CD4-positive, alpha-beta memory T cell (primary cell): Measurements from ENCODE around the gene MRPS18A. TPM values are rescaled to one million over a fixed set of nuclear protein-coding genes. Genes with fewer than 3 reads are reported as not detected.

ENCODE experiments used
- CTCF ChIA-PET: fragments of 350-600 bp; sonication (Branson Sonifier 250); formaldehyde crosslinking; loops from one replicate; lab custom pipeline; 2021; ENCODE audit warnings: inconsistent platforms; ENCODE audit not compliant: partially characterized antibody; lab: Charles Lee
- POLR2A ChIA-PET: fragments of 350-600 bp; sonication (Branson Sonifier 250); formaldehyde crosslinking; loops from one replicate; lab custom pipeline; 2021; ENCODE audit not compliant: partially characterized antibody; lab: Charles Lee
- DNase-seq, 5 donors: peaks; one replicate each; pipeline versions ENCODE4 v3.0.0 to v3.0.0-alpha.2; 2020 to 2022; ENCODE audit warnings: mixed read lengths in 1 of 5
- H3K27ac ChIP-seq: one replicate; pipeline ENCODE4 v1.7.0; 2013; ENCODE audit warnings: low read depth, low read length
- H3K27me3 ChIP-seq: 2 replicates; pipeline ENCODE4 v1.7.0; 2013; ENCODE audit warnings: mild to moderate bottlenecking, low read length, moderate library complexity; ENCODE audit not compliant: insufficient read depth
- H3K36me3 ChIP-seq: 2 replicates; pipeline ENCODE4 v1.7.0; 2013; ENCODE audit warnings: mild to moderate bottlenecking, low read length, moderate library complexity; ENCODE audit not compliant: insufficient read depth
- H3K4me1 ChIP-seq: 2 replicates; pipeline ENCODE4 v1.7.0; 2013; ENCODE audit warnings: mild to moderate bottlenecking, low read length, moderate library complexity; ENCODE audit not compliant: insufficient read depth
- H3K4me3 ChIP-seq, 2 donors: one replicate each; pipeline ENCODE4 v1.7.0; 2013; ENCODE audit warnings: low read length in 2 of 2, mild to moderate bottlenecking in 1 of 2
- H3K9me3 ChIP-seq, 2 donors: one replicate each; pipeline ENCODE4 v1.7.0; 2013; ENCODE audit warnings: low read length in 2 of 2, control low read depth in 1 of 2; ENCODE audit not compliant: control insufficient read depth in 1 of 2
- H3K27ac Mint-ChIP-seq, 7 donors: one replicate each; pipeline ENCODE4 v1.8.0; 2020 to 2021; ENCODE audit warnings: mixed read lengths in 7 of 7, mild to moderate bottlenecking in 6 of 7, inconsistent platforms in 3 of 7, moderate library complexity in 3 of 7
- H3K27me3 Mint-ChIP-seq, 2 donors: one replicate each; pipeline ENCODE4 v1.8.0; 2020 to 2021; ENCODE audit warnings: mixed read lengths in 2 of 2
- H3K36me3 Mint-ChIP-seq, 2 donors: one replicate each; pipeline ENCODE4 v1.8.0; 2020 to 2021; ENCODE audit warnings: mixed read lengths in 2 of 2, inconsistent platforms in 1 of 2, mild to moderate bottlenecking in 1 of 2
- H3K4me1 Mint-ChIP-seq, 4 donors: one replicate each; pipeline ENCODE4 v1.8.0; 2020 to 2021; ENCODE audit warnings: mixed read lengths in 4 of 4, mild to moderate bottlenecking in 1 of 4
- H3K4me3 Mint-ChIP-seq, 8 donors: one replicate each; pipeline ENCODE4 v1.8.0; 2020 to 2021; ENCODE audit warnings: mixed read lengths in 8 of 8, mild to moderate bottlenecking in 7 of 8, moderate library complexity in 6 of 8, inconsistent platforms in 3 of 8
- H3K9me3 Mint-ChIP-seq, 8 donors: one replicate each; pipeline ENCODE4 v1.8.0; 2020 to 2021; ENCODE audit warnings: mixed read lengths in 8 of 8, mild to moderate bottlenecking in 5 of 8, inconsistent platforms in 3 of 8, moderate library complexity in 1 of 8
- intact Hi-C: fragments of 100-400 bp; cut with micrococcal nuclease; formaldehyde crosslinking; loops from one replicate; pipeline ENCODE4 v1.15.1; 2023
- polyA plus RNA-seq, 2 donors: library from polyadenylated mRNA; unstranded; fragments of 300-500 nt; fragmentation: Illumina TruSeq; gene quantifications; one replicate each; pipeline ENCODE4 v1.2.3, GENCODE V29; 2021
- total RNA-seq, 2 experiments: library from RNA; stranded (reverse); gene quantifications; one replicate each; pipeline ENCODE4 v1.2.3, GENCODE V29; 2021

MRPS18A gene
- total and polyA plus RNA-seq, 4 experiments from 2014 or later: 31.3 to 86.1 (median 47.5) TPM

DNA sequence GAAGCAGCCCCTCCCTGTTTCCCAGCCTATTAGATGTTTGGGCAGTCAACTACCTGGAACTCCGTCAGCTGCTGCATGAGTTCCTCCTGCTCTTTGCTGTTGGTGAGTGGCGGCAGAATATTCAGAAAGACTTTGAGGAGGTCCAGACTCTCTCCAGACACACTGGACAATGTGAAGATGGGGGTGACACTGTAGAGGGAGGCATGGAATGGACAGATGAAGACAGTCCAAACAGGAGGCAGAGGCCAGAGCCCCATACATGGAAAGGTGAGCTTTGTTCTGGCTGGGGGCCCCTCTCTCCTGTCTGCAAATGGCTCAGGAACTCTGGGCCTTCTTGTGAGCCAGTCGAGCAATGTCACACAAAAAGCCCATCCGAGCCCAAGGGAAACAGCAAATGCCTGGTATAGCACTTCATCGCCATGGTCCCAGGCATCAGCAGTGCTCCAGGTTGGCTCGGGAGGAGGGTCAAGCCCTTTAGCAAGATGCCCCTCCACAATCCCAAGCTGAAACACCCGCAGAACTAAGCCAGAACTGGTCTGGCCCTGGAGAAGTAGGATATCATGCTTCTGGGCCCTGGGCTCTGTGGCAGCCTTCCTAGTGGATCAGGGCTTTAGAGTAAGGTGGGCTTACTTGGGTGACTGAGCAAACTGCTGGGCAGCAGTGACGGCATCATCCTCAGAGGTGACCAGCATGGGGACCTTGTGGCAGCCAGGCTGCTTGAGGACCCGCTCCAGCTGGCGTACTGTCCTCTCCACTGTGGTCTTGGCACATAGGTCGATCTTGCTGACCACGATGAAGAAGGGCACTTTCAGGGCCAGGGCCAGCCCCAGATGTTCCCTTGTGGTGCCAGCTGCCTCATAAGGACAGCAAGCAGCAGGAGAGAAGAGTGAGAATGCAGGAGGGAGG is 63.5 kb downstream of the MRPS18A start:
- peaks cover 65% of the 10 kb centered on the region for H3K36me3 ChIP-seq
- H3K27ac Mint-ChIP-seq: peak overlapping the region in 3 of 7 donors; percentile 48 to 78 (median 77)

GRCh38 chr6:43622541-43622940 is 65.0 kb downstream of the MRPS18A start:
- H3K27ac ChIP-seq: no peak overlapping the region
- peaks cover 14% of the 10 kb centered on the region for H3K4me1 ChIP-seq
- no peak for DNase-seq
- CTCF ChIA-PET: interaction anchor here (1.2 kb wide), 1 partner anchor 15 kb away, joined by 4 read pairs; no protein-coding TSS in a partner anchor
- peaks cover 11 to 19% (median 15%) of the 10 kb centered on the region in 4 donors for H3K4me1 Mint-ChIP-seq
- no peaks in the 10 kb centered on the region for H3K9me3 ChIP-seq
- no peaks in the 10 kb centered on the region for H3K27me3 Mint-ChIP-seq
- H3K36me3 ChIP-seq: peaks cover 65% of the 10 kb centered on the region
- H3K4me3 ChIP-seq: no peak overlapping the region
- peaks cover 28 to 61% of the 10 kb centered on the region in 2 donors for H3K36me3 Mint-ChIP-seq
- intact Hi-C loops: no loop called here
- no peaks in the 10 kb centered on the region for H3K27me3 ChIP-seq
- H3K9me3 Mint-ChIP-seq: no peaks in the 10 kb centered on the region
- POLR2A ChIA-PET: no interaction called here
- peak overlapping the region in 1 of 7 donors; percentile 50 for H3K27ac Mint-ChIP-seq
- no peak overlapping the region for H3K4me3 Mint-ChIP-seq

More for the DNA sequence above, 63.5 kb downstream of the MRPS18A start:
- intact Hi-C loops: no loop called here
- Mint-ChIP-seq H3K36me3 (peaks cover 28 to 67% of the 10 kb centered on the region in 2 donors), H3K9me3 (no peaks in the 10 kb centered on the region), H3K4me3 (no peak overlapping the region), H3K27me3 (no peaks in the 10 kb centered on the region), H3K4me1 (peaks cover 21 to 31% (median 25%) of the 10 kb centered on the region in 4 donors)
- H3K27me3 ChIP-seq: no peaks in the 10 kb centered on the region
- no peaks in the 10 kb centered on the region for H3K9me3 ChIP-seq
- CTCF ChIA-PET: no interaction called here
- POLR2A ChIA-PET: interaction anchor here (0.6 to 1.0 kb wide), 2 partner anchors 22 to 623 kb away, joined by 3 to 4 read pairs; partner anchors contain the start of gene HSP90AB1
- no peak overlapping the region for H3K4me3 ChIP-seq
- DNase-seq: no peak
- H3K4me1 ChIP-seq: peaks cover 25% of the 10 kb centered on the region
- H3K27ac ChIP-seq: no peak overlapping the region

DNA sequence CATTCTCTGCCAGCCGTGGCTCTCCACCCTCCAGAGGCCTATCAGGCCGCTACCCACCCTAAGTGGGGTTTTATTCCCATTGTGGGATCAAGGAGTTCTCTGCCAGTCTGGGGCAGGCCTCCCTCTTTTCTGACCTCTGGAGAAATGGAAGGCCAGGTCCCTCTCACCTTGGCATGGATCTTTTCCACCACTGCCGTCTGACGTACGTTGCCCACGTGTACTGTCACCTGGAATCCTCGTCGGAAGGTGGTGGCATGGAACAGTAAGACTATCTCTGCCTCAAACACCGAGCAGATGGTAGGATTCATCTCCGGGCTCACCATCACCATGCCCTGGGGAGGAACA is 65.8 kb downstream of the MRPS18A start:
- peaks cover 25 to 57% of the 10 kb centered on the region in 2 donors for H3K36me3 Mint-ChIP-seq
- ChIA-PET POLR2A (no interaction called here), CTCF (interaction anchor here (1.2 kb wide), 1 partner anchor 14 kb away, joined by 4 read pairs; no protein-coding TSS in a partner anchor)
- DNase-seq: no peak
- H3K27ac ChIP-seq: no peak overlapping the region
- H3K4me3 Mint-ChIP-seq: no peak overlapping the region
- H3K36me3 ChIP-seq: peaks cover 65% of the 10 kb centered on the region
- H3K27me3 Mint-ChIP-seq: no peaks in the 10 kb centered on the region
- H3K27me3 ChIP-seq: no peaks in the 10 kb centered on the region
- H3K27ac Mint-ChIP-seq: no peak overlapping the region
- intact Hi-C loops: no loop called here
- no peaks in the 10 kb centered on the region for H3K9me3 Mint-ChIP-seq
- no peak overlapping the region for H3K4me3 ChIP-seq
- H3K9me3 ChIP-seq: no peaks in the 10 kb centered on the region
- H3K4me1 Mint-ChIP-seq: peaks cover 5 to 11% (median 8%) of the 10 kb centered on the region in 4 donors
- H3K4me1 ChIP-seq: peaks cover 6% of the 10 kb centered on the region

Other genes starting within 250 kb of the MRPS18A start
- under 1 TPM; 0.33 to 0.49 TPM for gene DLK2, start 232.2 kb downstream of the MRPS18A start, total RNA-seq
- gene DLK2, start 232.2 kb downstream of the MRPS18A start, polyA plus RNA-seq: 1 to 10 TPM; 1.2 to 1.4 TPM
- gene TJAP1, start 210.2 kb downstream of the MRPS18A start, total RNA-seq: 10 to 100 TPM; 52.0 to 54.4 TPM
- 10 to 100 TPM in 1 of 2 donors, 1 to 10 TPM in 1; 7.3 to 12.1 TPM for gene TJAP1, start 210.2 kb downstream of the MRPS18A start, polyA plus RNA-seq
- under 1 TPM; 0.55 to 0.67 TPM for gene LRRC73, start 177.4 kb downstream of the MRPS18A start, total RNA-seq
- not detected for gene LRRC73, start 177.4 kb downstream of the MRPS18A start, polyA plus RNA-seq
- gene YIPF3, start 170.9 kb downstream of the MRPS18A start, total RNA-seq: 10 to 100 TPM; 74.8 to 82.9 TPM
- gene YIPF3, start 170.9 kb downstream of the MRPS18A start, polyA plus RNA-seq: 10 to 100 TPM; 82.2 to 94.7 TPM
- 10 to 100 TPM; 42.5 to 47.7 TPM for gene POLR1C, start 170.7 kb downstream of the MRPS18A start, total RNA-seq
- 10 to 100 TPM; 14.4 to 21.9 TPM for gene POLR1C, start 170.7 kb downstream of the MRPS18A start, polyA plus RNA-seq
- gene XPO5, start 111.8 kb downstream of the MRPS18A start, total RNA-seq: 10 to 100 TPM; 42.2 to 43.4 TPM
- gene XPO5, start 111.8 kb downstream of the MRPS18A start, polyA plus RNA-seq: 10 to 100 TPM in 1 of 2 donors, 1 to 10 TPM in 1; 5.2 to 10.7 TPM
- 10 to 100 TPM; 27.1 to 31.9 TPM for gene POLH, start 111.6 kb downstream of the MRPS18A start, total RNA-seq
- 10 to 100 TPM in 1 of 2 donors, 1 to 10 TPM in 1; 8.2 to 23.2 TPM for gene POLH, start 111.6 kb downstream of the MRPS18A start, polyA plus RNA-seq
- gene GTPBP2, start 58.5 kb downstream of the MRPS18A start, total RNA-seq: 10 to 100 TPM; 82.3 to 85.0 TPM
- gene GTPBP2, start 58.5 kb downstream of the MRPS18A start, polyA plus RNA-seq: 1 to 10 TPM in 1 of 2 donors, under 1 TPM in 1; 0.83 to 3.7 TPM
- gene MAD2L1BP, start 52.0 kb downstream of the MRPS18A start, total RNA-seq: 10 to 100 TPM; 31.7 to 33.0 TPM
- 10 to 100 TPM; 23.6 to 25.1 TPM for gene MAD2L1BP, start 52.0 kb downstream of the MRPS18A start, polyA plus RNA-seq
- gene RSPH9, start 42.8 kb downstream of the MRPS18A start, total RNA-seq: not detected
- 1 to 10 TPM in 1 of 2 donors, under 1 TPM in 1; 0.71 to 1.3 TPM for gene RSPH9, start 42.8 kb downstream of the MRPS18A start, polyA plus RNA-seq
- gene VEGFA, start 82.4 kb upstream of the MRPS18A start, total RNA-seq: 1 to 10 TPM in 1 of 2 experiments, under 1 TPM in 1; 0.29 to 1.1 TPM
- gene VEGFA, start 82.4 kb upstream of the MRPS18A start, polyA plus RNA-seq: not detected